GM23248 (cell line): ENCODE results near the gene GJA4. TPM values are rescaled to one million over a fixed set of nuclear protein-coding genes. Genes with fewer than 3 reads are reported as not detected.

Source experiments
- DNase-seq: peaks from one replicate; pipeline ENCODE4 v3.0.0-alpha.2; 2015
- H2AFZ ChIP-seq: fragments of 200-600 bp; sonication (generic); 2 replicates; pipeline ENCODE4 v1.6.1; 2016; ENCODE audit warnings: antibody characterized with exemption
- H3F3A ChIP-seq: fragments of 200-600 bp; sonication (generic); 2 replicates; pipeline ENCODE4 v1.6.1; 2016; ENCODE audit warnings: mild to moderate bottlenecking, antibody characterized with exemption, mixed run types; ENCODE audit not compliant: insufficient read depth
- H3K27ac ChIP-seq: fragments of 200-600 bp; sonication (generic); 2 replicates; pipeline ENCODE4 v1.5.1; 2016; ENCODE audit warnings: mild to moderate bottlenecking
- H3K27me3 ChIP-seq: fragments of 200-600 bp; sonication (generic); replicated peaks from 2 replicates; pipeline ENCODE4 v1.6.1; 2016; ENCODE audit warnings: mild to moderate bottlenecking; ENCODE audit not compliant: insufficient read depth
- H3K36me3 ChIP-seq: fragments of 200-600 bp; sonication (generic); 2 replicates; pipeline ENCODE4 v1.6.1; 2016; ENCODE audit warnings: low read depth, mild to moderate bottlenecking
- H3K4me1 ChIP-seq: fragments of 200-600 bp; sonication (generic); 2 replicates; pipeline ENCODE4 v1.6.1; 2016; ENCODE audit warnings: mild to moderate bottlenecking; ENCODE audit not compliant: insufficient read depth
- H3K4me2 ChIP-seq: fragments of 200-600 bp; sonication (generic); one replicate; pipeline ENCODE4 v1.6.1; 2016; ENCODE audit warnings: mild to moderate bottlenecking; ENCODE audit not compliant: unreplicated experiment
- H3K4me3 ChIP-seq: fragments of 200-600 bp; sonication (generic); 2 replicates; pipeline ENCODE4 v1.5.1; 2016; ENCODE audit warnings: mild to moderate bottlenecking
- H3K79me2 ChIP-seq: fragments of 200-600 bp; sonication (generic); 2 replicates; pipeline ENCODE4 v1.6.1; 2016; ENCODE audit warnings: mild to moderate bottlenecking; ENCODE audit not compliant: insufficient read depth
- H3K9ac ChIP-seq: fragments of 200-600 bp; sonication (generic); 2 replicates; pipeline ENCODE4 v1.6.1; 2016; ENCODE audit warnings: mild to moderate bottlenecking
- H3K9me2 ChIP-seq: fragments of 200-600 bp; sonication (generic); 2 replicates; pipeline ENCODE4 v1.6.1; 2016; ENCODE audit warnings: mixed run types, mild to moderate bottlenecking, moderate library complexity; ENCODE audit not compliant: insufficient read depth
- H3K9me3 ChIP-seq: fragments of 200-600 bp; sonication (generic); one replicate; pipeline ENCODE4 v1.6.1; 2017; ENCODE audit warnings: low read depth
- H4K20me1 ChIP-seq: fragments of 200-600 bp; sonication (generic); 2 replicates; pipeline ENCODE4 v1.6.0; 2016; ENCODE audit not compliant: insufficient read depth
- EZH2 ChIP-seq: fragments of 200-600 bp; sonication (generic); IDR thresholded peaks from 2 replicates; pipeline ENCODE4 v1.6.1; 2018; ENCODE audit warnings: antibody characterized with exemption, mild to moderate bottlenecking; ENCODE audit not compliant: insufficient read depth, poor library complexity, severe bottlenecking
- EZH2phosphoT487 ChIP-seq: fragments of 200-600 bp; sonication (generic); IDR thresholded peaks from 2 replicates; pipeline ENCODE4 v1.6.1; 2018; ENCODE audit warnings: antibody characterized with exemption, moderate library complexity, mild to moderate bottlenecking, low read depth; ENCODE audit not compliant: insufficient read depth
- WGBS, 2 experiments: methylation state at CpG; one replicate each; pipeline ENCODE4 v1.1.6; 2015 to 2017; ENCODE audit warnings: low lambda C conversion rate in 2 of 2, low coverage in 1 of 2; ENCODE audit errors: missing lambda C conversion rate in 2 of 2; 5-methylcytosine and 5-hydroxymethylcytosine counted together
- in situ Hi-C: fragments of 300-500 bp; cut with MboI; formaldehyde crosslinking; loops from 2 replicates; pipeline ENCODE4 v1.15.0; 2020
- polyA plus RNA-seq: library from polyadenylated mRNA; unstranded; fragments of >200 nt; fragmentation: Nextera tagmentation; extraction: Ambion mirVana; gene quantifications from 2 replicates; pipeline ENCODE4 v1.2.1, GENCODE V29; 2016
- total RNA-seq: library from RNA; depleted of rRNA; stranded (reverse); fragments of >200 nt; shearing (Covaris generic); gene quantifications from 2 replicates; pipeline ENCODE4 v1.2.3, GENCODE V29; 2014

GJA4 gene
- total and polyA plus RNA-seq, 2 experiments from 2014 or later: not detected

- WGBS, 2 experiments: 83 to 84% methylated on average over 3 of the region's 3 CpGs
These were observed 29.4 kb downstream of the GJA4 start for GRCh38 chr1:34822202-34822601.

GRCh38 chr1:34824817-34825454 is 32.1 kb downstream of the GJA4 start:
- no peaks in the 10 kb centered on the region for H3F3A ChIP-seq
- H3K4me2 ChIP-seq: no peak overlapping the region
- H2AFZ ChIP-seq: no peak overlapping the region
- in situ Hi-C loops: no loop called here
- H3K79me2 ChIP-seq: no peaks in the 10 kb centered on the region
- H3K9me3 ChIP-seq: no peaks in the 10 kb centered on the region
- no peaks in the 10 kb centered on the region for H4K20me1 ChIP-seq
- no peaks in the 10 kb centered on the region for H3K9me2 ChIP-seq
- H3K36me3 ChIP-seq: no peaks in the 10 kb centered on the region
- H3K9ac ChIP-seq: no peak overlapping the region
- H3K4me1 ChIP-seq: no peaks in the 10 kb centered on the region
- no peak overlapping the region for H3K27ac ChIP-seq
- no peaks in the 10 kb centered on the region for H3K27me3 ChIP-seq
- no peak for TF ChIP-seq EZH2phosphoT487
- no peak for TF ChIP-seq EZH2
- H3K4me3 ChIP-seq: no peak overlapping the region
- 97 to 98% methylated on average over 3 of the region's 3 CpGs for WGBS, 2 experiments
- no peak for DNase-seq

More at GRCh38 chr1:34822202-34822601, 29.4 kb downstream of the GJA4 start:
- no peak for TF ChIP-seq EZH2phosphoT487
- no peak for TF ChIP-seq EZH2
- Histone ChIP-seq H3K27ac (no peak overlapping the region), H3K4me3 (no peak overlapping the region), H3K9me3 (no peaks in the 10 kb centered on the region), H3K79me2 (no peaks in the 10 kb centered on the region), H3K27me3 (no peaks in the 10 kb centered on the region), H4K20me1 (no peaks in the 10 kb centered on the region), H3K4me2 (no peak overlapping the region), H3K4me1 (no peaks in the 10 kb centered on the region), H3K36me3 (no peaks in the 10 kb centered on the region), H3F3A (no peaks in the 10 kb centered on the region), H3K9ac (no peak overlapping the region), H3K9me2 (no peaks in the 10 kb centered on the region), H2AFZ (no peak overlapping the region)
- in situ Hi-C loops: no loop called here
- no peak for DNase-seq

- in situ Hi-C loops: no loop called here
- WGBS, 2 experiments: 66 to 71% methylated on average over 11 of the region's 11 CpGs
- Histone ChIP-seq H3K36me3 (no peaks in the 10 kb centered on the region), H3K4me1 (no peaks in the 10 kb centered on the region), H3K79me2 (no peaks in the 10 kb centered on the region), H3K9ac (no peak overlapping the region), H3K27me3 (no peaks in the 10 kb centered on the region), H3K9me3 (no peaks in the 10 kb centered on the region), H3K4me2 (no peak overlapping the region), H3K4me3 (no peak overlapping the region), H4K20me1 (no peaks in the 10 kb centered on the region), H2AFZ (no peak overlapping the region), H3K9me2 (no peaks in the 10 kb centered on the region), H3F3A (no peaks in the 10 kb centered on the region), H3K27ac (no peak overlapping the region)
- TF ChIP-seq EZH2: no peak
- TF ChIP-seq EZH2phosphoT487: no peak
- no peak for DNase-seq
These were observed 32.8 kb downstream of the GJA4 start for GRCh38 chr1:34825455-34826091.

- DNase-seq: no peak
- H3K36me3 ChIP-seq: no peaks in the 10 kb centered on the region
- in situ Hi-C loops: no loop called here
- H3K9ac ChIP-seq: no peak overlapping the region
- H2AFZ ChIP-seq: no peak overlapping the region
- no peaks in the 10 kb centered on the region for H3K27me3 ChIP-seq
- H3K4me3 ChIP-seq: no peak overlapping the region
- no peaks in the 10 kb centered on the region for H3K4me1 ChIP-seq
- no peak overlapping the region for H3K27ac ChIP-seq
- no peaks in the 10 kb centered on the region for H3K9me3 ChIP-seq
- 75 to 80% methylated on average over 5 of the region's 5 CpGs for WGBS, 2 experiments
- H3K79me2 ChIP-seq: no peaks in the 10 kb centered on the region
- no peaks in the 10 kb centered on the region for H3F3A ChIP-seq
- H3K4me2 ChIP-seq: no peak overlapping the region
- no peaks in the 10 kb centered on the region for H3K9me2 ChIP-seq
- no peaks in the 10 kb centered on the region for H4K20me1 ChIP-seq
- TF ChIP-seq EZH2: no peak
- TF ChIP-seq EZH2phosphoT487: no peak
These were observed 34.6 kb downstream of the GJA4 start for GRCh38 chr1:34827341-34827941.
